ENCODE data around the gene TMEM167B.

Gene TMEM167B

GRCh38 chr1:109061183-109061582 is 29.4 kb upstream of the TMEM167B start:
- Histone ChIP-seq H4K91ac (ENCODE audit: low read depth, low read length) (no peak overlapping the region), H3K23ac (ENCODE audit: low read length) (no peak overlapping the region), H2BK5ac (ENCODE audit: low read depth, low read length, poor library complexity) (no peak overlapping the region), H3K27ac (ENCODE audit: low read depth, low read length) (no peak overlapping the region), H3K4me1 (ENCODE audit: control insufficient read depth in 1 of 2, insufficient read depth in 2 of 2, low read length in 2 of 2) (no peaks in the 10 kb centered on the region), H2BK120ac (ENCODE audit: insufficient read depth, low read length, poor library complexity) (no peak overlapping the region), H3K4me3 (ENCODE audit: low read depth, low read length) (no peak overlapping the region), H3K4ac (ENCODE audit: low read depth, low read length) (no peak overlapping the region), H3K9ac (ENCODE audit: low read length) (no peak overlapping the region), H3K79me1 (ENCODE audit: low read length) (no peaks in the 10 kb centered on the region), H2AFZ (ENCODE audit: insufficient read depth, low read length, poor library complexity) (no peak overlapping the region), H3K79me2 (ENCODE audit: control insufficient read depth, insufficient read depth, low read length, poor library complexity) (no peaks in the 10 kb centered on the region), H3K36me3 (ENCODE audit: control insufficient read depth in 1 of 2, insufficient read depth in 2 of 2, low read length in 2 of 2) (peaks cover 7 to 13% of the 10 kb centered on the region in 2 experiments), H2AK5ac (ENCODE audit: low read length) (no peak overlapping the region), H4K8ac (ENCODE audit: low read depth, low read length) (no peak overlapping the region), H2BK12ac (ENCODE audit: low read length) (no peak overlapping the region), H3K4me2 (ENCODE audit: low read length) (no peak overlapping the region), H3K9me3 (ENCODE audit: insufficient read depth, low read depth, low read length) (no peaks in the 10 kb centered on the region), H3K27me3 (ENCODE audit: insufficient read depth, low read length) (no peaks in the 10 kb centered on the region), H3K14ac (ENCODE audit: low read length) (no peak overlapping the region), H3K18ac (ENCODE audit: low read length) (no peak overlapping the region), H4K12ac (ENCODE audit: low read depth, low read length) (no peak overlapping the region)
- no CpG with 5 or more reads among the region's 4 CpGs for WGBS (ENCODE audit: extremely low coverage, insufficient coverage, insufficient read length)
- DNase-seq: no peak

GRCh38 chr1:109065137-109065536 is 25.4 kb upstream of the TMEM167B start:
- Histone ChIP-seq H3K9ac (ENCODE audit: low read length) (no peak overlapping the region), H3K9me3 (ENCODE audit: insufficient read depth, low read depth, low read length) (no peaks in the 10 kb centered on the region), H4K91ac (ENCODE audit: low read depth, low read length) (no peak overlapping the region), H3K27ac (ENCODE audit: low read depth, low read length) (no peak overlapping the region), H3K14ac (ENCODE audit: low read length) (no peak overlapping the region), H3K27me3 (ENCODE audit: insufficient read depth, low read length) (no peaks in the 10 kb centered on the region), H3K4me2 (ENCODE audit: low read length) (no peak overlapping the region), H3K4ac (ENCODE audit: low read depth, low read length) (no peak overlapping the region), H4K8ac (ENCODE audit: low read depth, low read length) (no peak overlapping the region), H3K23ac (ENCODE audit: low read length) (no peak overlapping the region), H4K12ac (ENCODE audit: low read depth, low read length) (no peak overlapping the region), H2AFZ (ENCODE audit: insufficient read depth, low read length, poor library complexity) (no peak overlapping the region), H2AK5ac (ENCODE audit: low read length) (no peak overlapping the region), H3K18ac (ENCODE audit: low read length) (no peak overlapping the region), H2BK120ac (ENCODE audit: insufficient read depth, low read length, poor library complexity) (no peak overlapping the region), H3K4me1 (ENCODE audit: control insufficient read depth in 1 of 2, insufficient read depth in 2 of 2, low read length in 2 of 2) (peaks cover 7 to 14% of the 10 kb centered on the region in 2 experiments), H3K79me1 (ENCODE audit: low read length) (peaks cover 1% of the 10 kb centered on the region), H3K36me3 (ENCODE audit: control insufficient read depth in 1 of 2, insufficient read depth in 2 of 2, low read length in 2 of 2) (peaks cover 16 to 20% of the 10 kb centered on the region in 2 experiments), H3K79me2 (ENCODE audit: control insufficient read depth, insufficient read depth, low read length, poor library complexity) (peaks cover 3% of the 10 kb centered on the region), H2BK5ac (ENCODE audit: low read depth, low read length, poor library complexity) (no peak overlapping the region), H2BK12ac (ENCODE audit: low read length) (no peak overlapping the region), H3K4me3 (ENCODE audit: low read depth, low read length) (no peak overlapping the region)
- WGBS (ENCODE audit: extremely low coverage, insufficient coverage, insufficient read length): no CpG with 5 or more reads among the region's 3 CpGs
- no peak for DNase-seq

GRCh38 chr1:109067883-109068282 is 22.7 kb upstream of the TMEM167B start:
- WGBS (ENCODE audit: extremely low coverage, insufficient coverage, insufficient read length): no CpG with 5 or more reads among the region's 8 CpGs
- Histone ChIP-seq H3K36me3 (ENCODE audit: control insufficient read depth in 1 of 2, insufficient read depth in 2 of 2, low read length in 2 of 2) (peaks cover 22 to 26% of the 10 kb centered on the region in 2 experiments), H2AFZ (ENCODE audit: insufficient read depth, low read length, poor library complexity) (no peak overlapping the region), H3K27me3 (ENCODE audit: insufficient read depth, low read length) (no peaks in the 10 kb centered on the region), H3K4me1 (ENCODE audit: control insufficient read depth in 1 of 2, insufficient read depth in 2 of 2, low read length in 2 of 2) (peaks cover 7 to 14% of the 10 kb centered on the region in 2 experiments), H3K18ac (ENCODE audit: low read length) (peak overlapping the region; percentile 50), H4K8ac (ENCODE audit: low read depth, low read length) (no peak overlapping the region), H2BK12ac (ENCODE audit: low read length) (no peak overlapping the region), H2BK120ac (ENCODE audit: insufficient read depth, low read length, poor library complexity) (no peak overlapping the region), H3K14ac (ENCODE audit: low read length) (no peak overlapping the region), H3K79me2 (ENCODE audit: control insufficient read depth, insufficient read depth, low read length, poor library complexity) (peaks cover 3% of the 10 kb centered on the region), H2BK5ac (ENCODE audit: low read depth, low read length, poor library complexity) (no peak overlapping the region), H3K9me3 (ENCODE audit: insufficient read depth, low read depth, low read length) (no peaks in the 10 kb centered on the region), H3K4ac (ENCODE audit: low read depth, low read length) (no peak overlapping the region), H3K4me3 (ENCODE audit: low read depth, low read length) (no peak overlapping the region), H2AK5ac (ENCODE audit: low read length) (no peak overlapping the region), H3K4me2 (ENCODE audit: low read length) (no peak overlapping the region), H4K12ac (ENCODE audit: low read depth, low read length) (no peak overlapping the region), H3K79me1 (ENCODE audit: low read length) (peaks cover 1% of the 10 kb centered on the region), H4K91ac (ENCODE audit: low read depth, low read length) (no peak overlapping the region), H3K27ac (ENCODE audit: low read depth, low read length) (peak overlapping the region; percentile 4), H3K23ac (ENCODE audit: low read length) (no peak overlapping the region), H3K9ac (ENCODE audit: low read length) (peak overlapping the region; percentile 66)
- DNase-seq: no peak

DNA sequence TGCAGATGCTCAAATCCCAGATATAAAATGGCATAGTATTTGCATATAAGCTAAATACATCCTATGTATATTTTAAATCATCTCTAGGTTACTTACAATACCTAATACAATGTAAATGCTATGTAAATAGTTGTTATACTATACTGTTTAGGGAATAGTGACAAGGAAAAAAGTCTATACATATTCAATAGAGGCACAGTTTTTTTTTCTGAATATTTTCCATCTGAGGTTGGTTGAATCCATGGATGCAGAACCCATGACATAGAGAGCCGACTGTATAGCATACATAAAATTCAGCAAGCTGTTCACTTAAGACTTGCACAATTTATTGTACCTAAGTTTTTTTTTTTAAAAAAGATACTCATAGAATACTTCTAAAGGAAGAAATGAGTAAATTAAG is 21.3 kb upstream of the TMEM167B start:
- WGBS (ENCODE audit: extremely low coverage, insufficient coverage, insufficient read length): no CpG with 5 or more reads among the region's 1 CpG
- Histone ChIP-seq H2BK120ac (ENCODE audit: insufficient read depth, low read length, poor library complexity) (no peak overlapping the region), H3K36me3 (ENCODE audit: control insufficient read depth in 1 of 2, insufficient read depth in 2 of 2, low read length in 2 of 2) (peaks cover 27 to 28% of the 10 kb centered on the region in 2 experiments), H3K18ac (ENCODE audit: low read length) (no peak overlapping the region), H3K27ac (ENCODE audit: low read depth, low read length) (no peak overlapping the region), H2AFZ (ENCODE audit: insufficient read depth, low read length, poor library complexity) (no peak overlapping the region), H3K4me2 (ENCODE audit: low read length) (no peak overlapping the region), H3K27me3 (ENCODE audit: insufficient read depth, low read length) (no peaks in the 10 kb centered on the region), H2AK5ac (ENCODE audit: low read length) (no peak overlapping the region), H3K79me1 (ENCODE audit: low read length) (peaks cover 1% of the 10 kb centered on the region), H2BK12ac (ENCODE audit: low read length) (no peak overlapping the region), H3K23ac (ENCODE audit: low read length) (no peak overlapping the region), H3K14ac (ENCODE audit: low read length) (no peak overlapping the region), H3K4me3 (ENCODE audit: low read depth, low read length) (no peak overlapping the region), H4K91ac (ENCODE audit: low read depth, low read length) (no peak overlapping the region), H4K12ac (ENCODE audit: low read depth, low read length) (no peak overlapping the region), H3K9me3 (ENCODE audit: insufficient read depth, low read depth, low read length) (peaks cover 2% of the 10 kb centered on the region), H3K79me2 (ENCODE audit: control insufficient read depth, insufficient read depth, low read length, poor library complexity) (peaks cover 3% of the 10 kb centered on the region), H3K9ac (ENCODE audit: low read length) (no peak overlapping the region), H3K4me1 (ENCODE audit: control insufficient read depth in 1 of 2, insufficient read depth in 2 of 2, low read length in 2 of 2) (peaks cover 7 to 14% of the 10 kb centered on the region in 2 experiments), H3K4ac (ENCODE audit: low read depth, low read length) (no peak overlapping the region), H4K8ac (ENCODE audit: low read depth, low read length) (no peak overlapping the region), H2BK5ac (ENCODE audit: low read depth, low read length, poor library complexity) (no peak overlapping the region)
- DNase-seq: no peak

All from trophoblast cell (in vitro differentiated cells and primary cell).